ENCODE results near the gene FOXC2. TPM values are rescaled to one million over a fixed set of nuclear protein-coding genes. Genes with fewer than 3 reads are reported as not detected.

FOXC2 gene
- total RNA-seq, 2 donors from 2014 or later: not detected

- H3K4me1 Mint-ChIP-seq: no peaks in the 10 kb centered on the region
- H3K27ac Mint-ChIP-seq: no peak overlapping the region
- no peak overlapping the region for H3K4me3 Mint-ChIP-seq
- H3K36me3 Mint-ChIP-seq (ENCODE audit: low read depth): peaks cover 22% of the 10 kb centered on the region
- ATAC-seq (replicated peaks): no peak
- no peaks in the 10 kb centered on the region for H3K9me3 Mint-ChIP-seq
- H3K27me3 Mint-ChIP-seq: peaks cover 15% of the 10 kb centered on the region
These were observed 9.0 kb upstream of the FOXC2 start for GRCh38 chr16:86557587-86557986.

- Mint-ChIP-seq H3K36me3 (ENCODE audit: low read depth) (peaks cover 16% of the 10 kb centered on the region), H3K9me3 (no peaks in the 10 kb centered on the region), H3K4me3 (no peak overlapping the region), H3K4me1 (no peaks in the 10 kb centered on the region), H3K27me3 (peaks cover 19% of the 10 kb centered on the region), H3K27ac (no peak overlapping the region)
- ATAC-seq (replicated peaks): no peak
These were observed 8.1 kb upstream of the FOXC2 start for GRCh38 chr16:86558355-86559193.

GRCh38 chr16:86559802-86560305 is 6.8 kb upstream of the FOXC2 start:
- no peak for ATAC-seq (replicated peaks)
- no peak overlapping the region for H3K4me3 Mint-ChIP-seq
- peaks cover 5% of the 10 kb centered on the region for H3K4me1 Mint-ChIP-seq

GRCh38 chr16:86562356-86562755 is 4.3 kb upstream of the FOXC2 start:
- Mint-ChIP-seq H3K27me3 (peaks cover 37% of the 10 kb centered on the region), H3K4me1 (peaks cover 5% of the 10 kb centered on the region), H3K36me3 (ENCODE audit: low read depth) (no peaks in the 10 kb centered on the region), H3K4me3 (no peak overlapping the region), H3K27ac (no peak overlapping the region), H3K9me3 (no peaks in the 10 kb centered on the region)
- ATAC-seq (replicated peaks): no peak

More at GRCh38 chr16:86559802-86560305, 6.8 kb upstream of the FOXC2 start:
- Mint-ChIP-seq H3K27ac (no peak overlapping the region), H3K9me3 (no peaks in the 10 kb centered on the region), H3K36me3 (ENCODE audit: low read depth) (peaks cover 8% of the 10 kb centered on the region), H3K27me3 (peaks cover 31% of the 10 kb centered on the region)

GRCh38 chr16:86563469-86564345 is 2.9 kb upstream of the FOXC2 start:
- peak overlapping the region; percentile 50 for H3K4me3 Mint-ChIP-seq
- H3K27ac Mint-ChIP-seq: no peak overlapping the region
- no peaks in the 10 kb centered on the region for H3K9me3 Mint-ChIP-seq
- ATAC-seq (replicated peaks): peak; percentile 87
- H3K4me1 Mint-ChIP-seq: peaks cover 5% of the 10 kb centered on the region
- no peaks in the 10 kb centered on the region for H3K36me3 Mint-ChIP-seq (ENCODE audit: low read depth)
- H3K27me3 Mint-ChIP-seq: peaks cover 33% of the 10 kb centered on the region

- Mint-ChIP-seq H3K9me3 (no peaks in the 10 kb centered on the region), H3K36me3 (ENCODE audit: low read depth) (no peaks in the 10 kb centered on the region), H3K4me1 (peaks cover 5% of the 10 kb centered on the region), H3K27me3 (peaks cover 41% of the 10 kb centered on the region), H3K27ac (no peak overlapping the region), H3K4me3 (no peak overlapping the region)
- no peak for ATAC-seq (replicated peaks)
These were observed 1.4 kb upstream of the FOXC2 start for GRCh38 chr16:86565181-86565631.

GRCh38 chr16:86565644-86566511 is 751 bp upstream of the FOXC2 start:
- H3K9me3 Mint-ChIP-seq: no peaks in the 10 kb centered on the region
- H3K36me3 Mint-ChIP-seq (ENCODE audit: low read depth): no peaks in the 10 kb centered on the region
- no peak overlapping the region for H3K4me3 Mint-ChIP-seq
- peaks cover 44% of the 10 kb centered on the region for H3K27me3 Mint-ChIP-seq
- peaks cover 5% of the 10 kb centered on the region for H3K4me1 Mint-ChIP-seq
- H3K27ac Mint-ChIP-seq: no peak overlapping the region
- no peak for ATAC-seq (replicated peaks)

GRCh38 chr16:86566966-86567700 is 504 bp downstream of the FOXC2 start:
- Mint-ChIP-seq H3K27me3 (peaks cover 47% of the 10 kb centered on the region), H3K4me3 (peak overlapping the region; percentile 25), H3K4me1 (peaks cover 5% of the 10 kb centered on the region), H3K36me3 (ENCODE audit: low read depth) (no peaks in the 10 kb centered on the region), H3K9me3 (no peaks in the 10 kb centered on the region), H3K27ac (no peak overlapping the region)
- ATAC-seq (replicated peaks): no peak

GRCh38 chr16:86567701-86568581 is 1.3 kb downstream of the FOXC2 start:
- Mint-ChIP-seq H3K4me1 (peaks cover 5% of the 10 kb centered on the region), H3K36me3 (ENCODE audit: low read depth) (no peaks in the 10 kb centered on the region), H3K4me3 (peak overlapping the region; percentile 25), H3K27me3 (peaks cover 44% of the 10 kb centered on the region), H3K9me3 (no peaks in the 10 kb centered on the region), H3K27ac (no peak overlapping the region)
- ATAC-seq (replicated peaks): no peak

GRCh38 chr16:86568677-86569623 is 2.3 kb downstream of the FOXC2 start:
- H3K36me3 Mint-ChIP-seq (ENCODE audit: low read depth): no peaks in the 10 kb centered on the region
- no peak overlapping the region for H3K4me3 Mint-ChIP-seq
- H3K27me3 Mint-ChIP-seq: peaks cover 45% of the 10 kb centered on the region
- H3K27ac Mint-ChIP-seq: no peak overlapping the region
- no peak for ATAC-seq (replicated peaks)
- peaks cover 1% of the 10 kb centered on the region for H3K4me1 Mint-ChIP-seq
- H3K9me3 Mint-ChIP-seq: no peaks in the 10 kb centered on the region

- H3K27me3 Mint-ChIP-seq: peaks cover 45% of the 10 kb centered on the region
- H3K36me3 Mint-ChIP-seq (ENCODE audit: low read depth): no peaks in the 10 kb centered on the region
These were observed 3.2 kb downstream of the FOXC2 start for GRCh38 chr16:86569701-86570447.

More at GRCh38 chr16:86569701-86570447, 3.2 kb downstream of the FOXC2 start:
- no peak for ATAC-seq (replicated peaks)
- Mint-ChIP-seq H3K9me3 (no peaks in the 10 kb centered on the region), H3K27ac (no peak overlapping the region), H3K4me3 (no peak overlapping the region), H3K4me1 (no peaks in the 10 kb centered on the region)
